Mesothelial cell of epicardium (in vitro differentiated cells): Measurements from ENCODE around the gene ROBO2. TPM values are rescaled to one million over a fixed set of nuclear protein-coding genes. Genes with fewer than 3 reads are reported as not detected.

Experiments used
- DNase-seq, 2 experiments: peaks; one replicate each; pipeline ENCODE4 v3.0.0; 2021; ENCODE audit warnings: low spot score in 2 of 2; ENCODE audit not compliant: unreplicated experiment in 2 of 2
- H3K27ac Mint-ChIP-seq: 2 replicates; pipeline ENCODE4 v1.8.0; 2021; ENCODE audit warnings: mixed read lengths
- H3K27me3 Mint-ChIP-seq: 2 replicates; pipeline ENCODE4 v1.8.0; 2021; ENCODE audit warnings: low read depth, mixed read lengths
- H3K36me3 Mint-ChIP-seq: 2 replicates; pipeline ENCODE4 v1.8.0; 2021; ENCODE audit warnings: mixed read lengths
- H3K4me1 Mint-ChIP-seq: 2 replicates; pipeline ENCODE4 v1.8.0; 2021; ENCODE audit warnings: mixed read lengths
- H3K4me3 Mint-ChIP-seq: 2 replicates; pipeline ENCODE4 v1.8.0; 2021; ENCODE audit warnings: mild to moderate bottlenecking, moderate library complexity, mixed read lengths
- H3K9me3 Mint-ChIP-seq: 2 replicates; pipeline ENCODE4 v1.8.0; 2021; ENCODE audit warnings: mixed read lengths
- CTCF ChIP-seq: fragments of 200-600 bp; sonication (generic); IDR thresholded peaks from one replicate; pipeline ENCODE4 v1.5.0; 2021; ENCODE audit warnings: antibody characterized with exemption; ENCODE audit not compliant: unreplicated experiment
- total RNA-seq: library from RNA; stranded (reverse); gene quantifications from 3 replicates; pipeline ENCODE4 v1.2.1, GENCODE V29; 2021

The ROBO2 gene
- total RNA-seq, 1 donor from 2014 or later, result 82.3 TPM

DNA sequence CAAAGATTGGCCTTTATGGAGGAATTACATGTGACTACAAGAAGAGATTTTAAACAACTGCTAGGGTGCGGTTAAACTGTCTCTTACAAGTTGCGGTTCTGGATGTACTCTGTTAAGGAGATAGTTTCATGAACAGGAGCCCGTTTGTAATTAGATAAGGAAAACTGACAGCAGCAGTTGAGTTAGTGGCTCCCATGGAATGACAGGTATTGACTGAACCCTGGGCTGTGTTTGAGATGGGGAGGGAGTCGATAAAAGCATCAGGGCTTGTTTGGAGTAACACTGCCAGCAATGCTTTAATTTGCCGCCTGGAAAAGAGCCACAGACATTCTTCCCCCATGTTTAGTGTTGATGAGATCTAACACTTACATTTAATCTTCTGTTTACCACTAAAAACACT is 139.9 kb downstream of the ROBO2 start:
- Mint-ChIP-seq H3K9me3 (no peaks in the 10 kb centered on the region), H3K4me3 (no peak overlapping the region), H3K27ac (no peak overlapping the region), H3K36me3 (no peaks in the 10 kb centered on the region), H3K27me3 (peaks cover 4% of the 10 kb centered on the region), H3K4me1 (peaks cover 5% of the 10 kb centered on the region)
- no peak for DNase-seq
- no peak for TF ChIP-seq CTCF

- Mint-ChIP-seq H3K9me3 (no peaks in the 10 kb centered on the region), H3K4me3 (no peak overlapping the region), H3K4me1 (peaks cover 7% of the 10 kb centered on the region), H3K27ac (no peak overlapping the region), H3K36me3 (no peaks in the 10 kb centered on the region), H3K27me3 (no peaks in the 10 kb centered on the region)
- no peak for DNase-seq
- TF ChIP-seq CTCF, result no peak
These were observed 142.4 kb downstream of the ROBO2 start for GRCh38 chr3:77182341-77182740.

GRCh38 chr3:77186319-77186718 is 146.4 kb downstream of the ROBO2 start:
- no peak for TF ChIP-seq CTCF
- no peak overlapping the region for H3K4me3 Mint-ChIP-seq
- no peak for DNase-seq
- H3K4me1 Mint-ChIP-seq, result peaks cover 23% of the 10 kb centered on the region
- no peaks in the 10 kb centered on the region for H3K36me3 Mint-ChIP-seq
- no peaks in the 10 kb centered on the region for H3K27me3 Mint-ChIP-seq
- no peak overlapping the region for H3K27ac Mint-ChIP-seq
- no peaks in the 10 kb centered on the region for H3K9me3 Mint-ChIP-seq

DNA sequence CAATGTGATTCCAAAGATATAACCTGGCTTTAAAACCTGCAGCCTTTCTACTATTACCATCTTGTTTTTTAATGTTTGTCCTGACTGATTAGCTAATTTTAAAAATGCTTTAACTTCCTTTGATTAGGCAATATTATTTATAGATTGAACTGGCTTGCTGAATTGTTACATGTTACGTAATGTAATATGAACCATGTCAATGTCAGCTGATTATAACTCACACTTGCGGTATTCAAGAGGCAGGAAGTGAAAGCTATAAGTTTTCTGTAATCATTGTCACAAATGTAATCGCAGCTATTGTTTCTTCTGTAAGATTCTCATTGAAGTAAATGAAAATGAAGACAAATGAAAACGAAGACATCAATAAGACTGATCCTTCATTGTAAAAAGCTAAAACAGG is 146.8 kb downstream of the ROBO2 start:
- H3K27me3 Mint-ChIP-seq, result no peaks in the 10 kb centered on the region
- no peaks in the 10 kb centered on the region for H3K9me3 Mint-ChIP-seq
- peaks cover 28% of the 10 kb centered on the region for H3K4me1 Mint-ChIP-seq
- no peak for DNase-seq
- H3K36me3 Mint-ChIP-seq, result no peaks in the 10 kb centered on the region
- H3K27ac Mint-ChIP-seq, result no peak overlapping the region
- no peak overlapping the region for H3K4me3 Mint-ChIP-seq
- TF ChIP-seq CTCF, result no peak

DNA sequence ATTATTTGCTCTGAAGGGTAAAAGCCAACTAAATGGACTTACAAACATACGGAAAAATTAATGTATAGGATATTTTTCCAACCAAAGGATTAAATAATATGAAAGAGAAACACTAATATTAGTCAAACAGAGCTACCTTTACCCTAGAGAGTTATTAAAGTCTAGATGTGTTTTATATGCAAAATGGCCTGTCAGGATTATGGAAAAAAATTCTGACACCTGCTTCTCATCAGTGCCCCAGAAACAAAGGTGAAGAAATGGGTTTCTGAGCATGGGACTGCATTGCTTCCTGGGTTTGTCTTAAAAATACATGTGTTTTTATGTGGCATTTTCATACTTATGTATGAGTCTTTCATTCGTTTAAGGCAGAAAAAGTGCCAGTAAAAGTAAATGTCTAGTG is 148.3 kb downstream of the ROBO2 start:
- DNase-seq, result no peak
- Mint-ChIP-seq H3K36me3 (no peaks in the 10 kb centered on the region), H3K27me3 (no peaks in the 10 kb centered on the region), H3K27ac (no peak overlapping the region), H3K4me3 (no peak overlapping the region), H3K4me1 (peaks cover 29% of the 10 kb centered on the region), H3K9me3 (no peaks in the 10 kb centered on the region)
- no peak for TF ChIP-seq CTCF

DNA sequence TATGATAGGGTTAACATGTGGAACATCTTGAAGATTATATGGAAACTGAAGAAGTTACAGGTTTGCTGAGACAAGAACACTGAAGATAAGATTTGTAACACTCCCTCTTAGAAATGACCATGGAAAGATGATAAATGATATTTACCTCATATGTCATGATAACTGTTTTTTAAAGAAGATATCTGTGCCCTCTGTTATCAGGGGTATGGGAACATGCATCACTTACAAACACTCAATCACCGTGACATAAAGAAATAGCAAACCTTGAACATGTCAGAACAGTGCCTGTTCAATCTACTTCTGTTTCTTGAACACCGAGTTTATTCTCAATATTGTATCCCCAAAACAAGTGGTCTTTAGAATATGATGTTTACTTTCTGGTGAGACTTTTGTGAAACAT is 149.4 kb downstream of the ROBO2 start:
- H3K27ac Mint-ChIP-seq, result peak overlapping the region; percentile 9

More for the DNA sequence above, 149.4 kb downstream of the ROBO2 start:
- H3K36me3 Mint-ChIP-seq, result no peaks in the 10 kb centered on the region
- peaks cover 29% of the 10 kb centered on the region for H3K4me1 Mint-ChIP-seq
- H3K9me3 Mint-ChIP-seq, result no peaks in the 10 kb centered on the region
- no peak for DNase-seq
- H3K27me3 Mint-ChIP-seq, result no peaks in the 10 kb centered on the region
- no peak for TF ChIP-seq CTCF
- no peak overlapping the region for H3K4me3 Mint-ChIP-seq
